Measurements from ENCODE around the gene EMP1.

- TF ChIP-seq EZH2 (IDR thresholded peaks at IDR 0.05; ENCODE audit: low read depth, low read length, severe bottlenecking) (no peak), POLR2A (IDR thresholded peaks at IDR 0.05; ENCODE audit: control extremely low read depth in 1 of 2, low read depth in 2 of 2, low read length in 2 of 2) (no peak), SIN3A (conservative IDR thresholded peaks at IDR 0.05 in 1 of 2, IDR thresholded peaks at IDR 0.05 in 1 of 2; ENCODE audit: low read depth in 1 of 2, low read length in 2 of 2) (no peak), POLR2AphosphoS5 (IDR thresholded peaks at IDR 0.05; ENCODE audit: low read depth, low read length) (no peak), RAD21 (IDR thresholded peaks at IDR 0.05 in 1 of 2, conservative IDR thresholded peaks at IDR 0.05 in 1 of 2; ENCODE audit: low read depth in 2 of 2, low read length in 2 of 2) (no peak), EP300 (IDR thresholded peaks at IDR 0.05; ENCODE audit: borderline replicate concordance in 1 of 2, low read depth in 2 of 2, low read length in 2 of 2) (no peak), RFX5 (IDR thresholded peaks at IDR 0.05; ENCODE audit: borderline replicate concordance, low read depth, low read length) (no peak), EGR1 (IDR thresholded peaks at IDR 0.05; ENCODE audit: borderline replicate concordance, low read depth, low read length) (no peak), CTCF (IDR thresholded peaks at IDR 0.05; ENCODE audit: control extremely low read depth in 1 of 3, insufficient read depth in 1 of 3, low read depth in 1 of 3, low read length in 3 of 3) (no peak)
Observed at GRCh38 chr12:13152281-13152680, 44.2 kb upstream of the EMP1 start.

Data from H1 (cell line).